Activated CD4-positive, alpha-beta T cell treated with anti-CD3 and anti-CD28 coated beads, Interleukin-2, amount 50 U/mL, for 48 hours (primary cell): ENCODE results near the gene GRK5.

Experiments
- DNase-seq, 2 experiments: peaks; one replicate each; pipeline ENCODE4 v3.0.0-alpha.2; 2020

GRK5 gene

GRCh38 chr10:119279441-119279840 is 72.1 kb downstream of the GRK5 start:
- DNase-seq = no peak

GRCh38 chr10:119281581-119282071 is 74.3 kb downstream of the GRK5 start:
- no peak for DNase-seq

- DNase-seq = no peak
These were observed 75.1 kb downstream of the GRK5 start for GRCh38 chr10:119282446-119282845.

GRCh38 chr10:119283387-119283786 is 76.0 kb downstream of the GRK5 start:
- no peak for DNase-seq

GRCh38 chr10:119283818-119284217 is 76.4 kb downstream of the GRK5 start:
- DNase-seq = no peak

GRCh38 chr10:119284679-119285096 is 77.3 kb downstream of the GRK5 start:
- no peak for DNase-seq

- DNase-seq = no peak
These were observed 78.3 kb downstream of the GRK5 start for GRCh38 chr10:119285495-119286267.

- DNase-seq = no peak
These were observed 79.1 kb downstream of the GRK5 start for GRCh38 chr10:119286516-119286915.

- no peak for DNase-seq
These were observed 79.7 kb downstream of the GRK5 start for GRCh38 chr10:119286983-119287633.

GRCh38 chr10:119288574-119289001 is 81.2 kb downstream of the GRK5 start:
- DNase-seq = no peak

- DNase-seq = no peak
These were observed 82.0 kb downstream of the GRK5 start for GRCh38 chr10:119289227-119289920.

- no peak for DNase-seq
These were observed 83.1 kb downstream of the GRK5 start for GRCh38 chr10:119290301-119291048.

GRCh38 chr10:119291223-119291900 is 84.0 kb downstream of the GRK5 start:
- DNase-seq = no peak

- no peak for DNase-seq
These were observed 85.8 kb downstream of the GRK5 start for GRCh38 chr10:119292968-119293760.

- DNase-seq = no peak
These were observed 89.3 kb downstream of the GRK5 start for GRCh38 chr10:119296703-119297102.

- DNase-seq = no peak
These were observed 90.0 kb downstream of the GRK5 start for GRCh38 chr10:119297207-119297968.

- DNase-seq = no peak
These were observed 91.4 kb downstream of the GRK5 start for GRCh38 chr10:119298810-119299209.

- no peak for DNase-seq
These were observed 92.2 kb downstream of the GRK5 start for GRCh38 chr10:119299531-119299930.

- DNase-seq = peak; percentile 67 to 78
These were observed 94.0 kb downstream of the GRK5 start for GRCh38 chr10:119301397-119301796.

GRCh38 chr10:119302172-119302571 is 94.8 kb downstream of the GRK5 start:
- DNase-seq = no peak
